Measurements from ENCODE around the gene ARAF.

ARAF gene

GRCh38 chrX:47577901-47578300 is 16.9 kb downstream of the ARAF start:
- H2AFZ ChIP-seq (ENCODE audit: low read length): no peak overlapping the region
- no peaks in the 10 kb centered on the region for H3K27me3 ChIP-seq (replicated peaks; ENCODE audit: insufficient read depth, low read length)
- H3K4me3 ChIP-seq (ENCODE audit: low read length): no peak overlapping the region
- no peaks in the 10 kb centered on the region for H3K79me2 ChIP-seq (ENCODE audit: low read length)
- H3K9me2 ChIP-seq (replicated peaks; ENCODE audit: insufficient read depth, low read length): no peaks in the 10 kb centered on the region
- H3K9me3 ChIP-seq (replicated peaks; ENCODE audit: insufficient read depth, low read length): no peaks in the 10 kb centered on the region
- H3F3A ChIP-seq (ENCODE audit: insufficient read depth, low read length): no peaks in the 10 kb centered on the region
- 0 out of 2 replicates have a peak, but pooled peaks cover 5% of the 10 kb centered on the region for H3K4me1 ChIP-seq (ENCODE audit: low read length)
- H3K36me3 ChIP-seq (replicated peaks; ENCODE audit: insufficient read depth, low read length): no peaks in the 10 kb centered on the region
- TF ChIP-seq CTCF (IDR thresholded peaks at IDR 0.05; ENCODE audit: low read length) (no peak), EZH2 (optimal IDR thresholded peaks at IDR 0.05; ENCODE audit: low read depth, low read length) (no peak), EZH2phosphoT487 (IDR thresholded peaks at IDR 0.05; ENCODE audit: low read length) (no peak)
- H3K4me2 ChIP-seq (ENCODE audit: low read depth, low read length): no peak overlapping the region
- no peaks in the 10 kb centered on the region for H4K20me1 ChIP-seq (ENCODE audit: insufficient read depth, low read length)
- no peak overlapping the region for H3K27ac ChIP-seq (ENCODE audit: low read length)
- no peak overlapping the region for H3K9ac ChIP-seq (ENCODE audit: low read length)
- DNase-seq: no peak

GRCh38 chrX:47578692-47579091 is 17.7 kb downstream of the ARAF start:
- H3K4me1 ChIP-seq (ENCODE audit: low read length): 0 out of 2 replicates have a peak, but pooled peaks cover 5% of the 10 kb centered on the region
- no peaks in the 10 kb centered on the region for H4K20me1 ChIP-seq (ENCODE audit: insufficient read depth, low read length)
- H3K79me2 ChIP-seq (ENCODE audit: low read length): no peaks in the 10 kb centered on the region
- H2AFZ ChIP-seq (ENCODE audit: low read length): no peak overlapping the region
- H3K27me3 ChIP-seq (replicated peaks; ENCODE audit: insufficient read depth, low read length): no peaks in the 10 kb centered on the region
- no peak overlapping the region for H3K27ac ChIP-seq (ENCODE audit: low read length)
- H3K9me2 ChIP-seq (replicated peaks; ENCODE audit: insufficient read depth, low read length): no peaks in the 10 kb centered on the region
- H3K4me2 ChIP-seq (ENCODE audit: low read depth, low read length): no peak overlapping the region
- no peaks in the 10 kb centered on the region for H3K9me3 ChIP-seq (replicated peaks; ENCODE audit: insufficient read depth, low read length)
- DNase-seq: no peak
- no peak for TF ChIP-seq EZH2phosphoT487 (IDR thresholded peaks at IDR 0.05; ENCODE audit: low read length)
- H3F3A ChIP-seq (ENCODE audit: insufficient read depth, low read length): no peaks in the 10 kb centered on the region
- H3K9ac ChIP-seq (ENCODE audit: low read length): no peak overlapping the region
- no peaks in the 10 kb centered on the region for H3K36me3 ChIP-seq (replicated peaks; ENCODE audit: insufficient read depth, low read length)
- no peak overlapping the region for H3K4me3 ChIP-seq (ENCODE audit: low read length)

GRCh38 chrX:47579537-47579936 is 18.5 kb downstream of the ARAF start:
- Histone ChIP-seq H3K79me2 (ENCODE audit: low read length) (no peaks in the 10 kb centered on the region), H3K9me3 (replicated peaks; ENCODE audit: insufficient read depth, low read length) (no peaks in the 10 kb centered on the region), H3F3A (ENCODE audit: insufficient read depth, low read length) (no peaks in the 10 kb centered on the region), H3K9ac (ENCODE audit: low read length) (no peak overlapping the region), H3K9me2 (replicated peaks; ENCODE audit: insufficient read depth, low read length) (no peaks in the 10 kb centered on the region), H3K27me3 (replicated peaks; ENCODE audit: insufficient read depth, low read length) (no peaks in the 10 kb centered on the region), H3K36me3 (replicated peaks; ENCODE audit: insufficient read depth, low read length) (no peaks in the 10 kb centered on the region), H4K20me1 (ENCODE audit: insufficient read depth, low read length) (no peaks in the 10 kb centered on the region), H3K27ac (ENCODE audit: low read length) (no peak overlapping the region), H3K4me3 (ENCODE audit: low read length) (no peak overlapping the region), H3K4me1 (ENCODE audit: low read length) (0 out of 2 replicates have a peak, but pooled peaks cover 5% of the 10 kb centered on the region), H2AFZ (ENCODE audit: low read length) (no peak overlapping the region), H3K4me2 (ENCODE audit: low read depth, low read length) (no peak overlapping the region)
- no peak for TF ChIP-seq EZH2phosphoT487 (IDR thresholded peaks at IDR 0.05; ENCODE audit: low read length)
- TF ChIP-seq CTCF (IDR thresholded peaks at IDR 0.05; ENCODE audit: low read length): no peak
- no peak for TF ChIP-seq EZH2 (optimal IDR thresholded peaks at IDR 0.05; ENCODE audit: low read depth, low read length)
- DNase-seq: no peak

- Histone ChIP-seq H3K27ac (ENCODE audit: low read length) (no peak within 1 kb of the TSS), H3K79me2 (ENCODE audit: low read length) (no peaks in the 10 kb centered on the region), H3K4me3 (ENCODE audit: low read length) (peak within 1 kb of the TSS; percentile 48), H2AFZ (ENCODE audit: low read length) (peak within 1 kb of the TSS; percentile 62), H3K9ac (ENCODE audit: low read length) (peak within 1 kb of the TSS; percentile 41; the same call in 1 of the 2 replicates), H4K20me1 (ENCODE audit: insufficient read depth, low read length) (no peaks in the 10 kb centered on the region), H3K27me3 (replicated peaks; ENCODE audit: insufficient read depth, low read length) (no peaks in the 10 kb centered on the region), H3K9me3 (replicated peaks; ENCODE audit: insufficient read depth, low read length) (no peaks in the 10 kb centered on the region), H3K4me1 (ENCODE audit: low read length) (0 out of 2 replicates have a peak, but pooled peaks cover 5% of the 10 kb centered on the region), H3K4me2 (ENCODE audit: low read depth, low read length) (peak within 1 kb of the TSS; percentile 61), H3K36me3 (replicated peaks; ENCODE audit: insufficient read depth, low read length) (no peaks in the 10 kb centered on the region), H3K9me2 (replicated peaks; ENCODE audit: insufficient read depth, low read length) (no peaks in the 10 kb centered on the region), H3F3A (ENCODE audit: insufficient read depth, low read length) (no peaks in the 10 kb centered on the region)
- TF ChIP-seq EZH2 (optimal IDR thresholded peaks at IDR 0.05; ENCODE audit: low read depth, low read length): no peak
- no peak for TF ChIP-seq EZH2phosphoT487 (IDR thresholded peaks at IDR 0.05; ENCODE audit: low read length)
- TF ChIP-seq CTCF (IDR thresholded peaks at IDR 0.05; ENCODE audit: low read length): no peak
- peak; percentile 80 for DNase-seq
Measured at GRCh38 chrX:47581731-47582647, 21.0 kb downstream of the ARAF start, which contains the start of gene TIMP1. Gene TIMP1, plus strand, starts transcription at chrX:47582436. Its CDS starts 980 bp downstream, at chrX:47583416.

All from MM.1S (cell line).